Epidermal melanocyte (primary cell): Measurements from ENCODE around the gene OR2D2.
"Not testable (repeated sequence)": the region's sequence is repeated elsewhere in the genome, so short reads cannot be mapped to it uniquely, and the experiment has no call there.

Experiments
- DNase-seq: peaks from one replicate; pipeline ENCODE4 v3.0.0; 2011; ENCODE audit warnings: low spot score; ENCODE audit not compliant: insufficient read length

OR2D2 gene

DNA sequence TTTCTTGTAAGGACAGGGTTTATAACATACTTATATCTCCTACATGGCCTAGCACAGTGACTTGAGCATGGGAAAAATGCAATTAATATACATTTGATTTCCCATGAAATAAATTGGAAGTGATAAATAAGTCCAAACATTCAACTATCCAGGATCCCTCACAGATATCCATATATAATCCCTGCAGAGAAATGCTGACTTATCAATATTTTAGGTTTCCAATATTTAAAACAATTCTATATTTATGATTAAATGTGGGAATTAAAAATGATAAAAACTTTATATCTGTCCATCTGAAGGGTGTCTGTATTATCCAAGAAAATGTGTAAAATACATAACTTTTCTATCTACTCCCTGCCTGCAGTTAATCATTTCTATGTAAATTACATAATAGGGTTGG, 9.5 kb downstream of the OR2D2 start:
- DNase-seq = no peak

DNA sequence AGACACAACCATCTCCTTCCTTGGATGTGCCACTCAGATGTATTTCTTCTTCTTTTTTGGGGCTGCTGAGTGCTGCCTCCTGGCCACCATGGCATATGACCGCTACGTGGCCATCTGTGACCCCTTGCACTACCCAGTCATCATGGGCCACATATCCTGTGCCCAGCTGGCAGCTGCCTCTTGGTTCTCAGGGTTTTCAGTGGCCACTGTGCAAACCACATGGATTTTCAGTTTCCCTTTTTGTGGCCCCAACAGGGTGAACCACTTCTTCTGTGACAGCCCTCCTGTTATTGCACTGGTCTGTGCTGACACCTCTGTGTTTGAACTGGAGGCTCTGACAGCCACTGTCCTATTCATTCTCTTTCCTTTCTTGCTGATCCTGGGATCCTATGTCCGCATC, 15.4 kb downstream of the OR2D2 start:
- no peak for DNase-seq

DNA sequence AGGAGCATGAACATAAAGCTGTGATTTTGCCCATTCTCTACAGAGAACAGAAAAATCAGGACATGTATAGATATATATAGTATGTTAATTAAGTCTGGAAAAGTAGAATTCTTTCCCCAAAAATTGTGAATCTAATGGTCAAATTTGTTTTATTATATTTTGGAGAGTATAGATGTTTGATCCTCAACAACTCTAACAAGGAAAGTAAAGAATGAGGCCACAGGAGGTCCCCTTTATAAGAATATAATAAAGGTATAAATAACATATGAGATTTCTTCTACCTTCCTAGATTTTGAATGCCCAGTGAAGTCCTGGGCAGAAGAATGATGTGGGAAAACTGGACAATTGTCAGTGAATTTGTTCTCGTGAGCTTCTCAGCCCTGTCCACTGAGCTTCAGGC, 16.0 kb downstream of the OR2D2 start, which contains the start of gene OR10A4:
Gene OR10A4 (plus strand): TSS at position 301 of the 400 bp plus-strand sequence. CDS start 23 bp downstream, at position 324.
- no peak for DNase-seq

- no peak for DNase-seq
Observed at GRCh38 chr11:6875761-6876160, 16.5 kb downstream of the OR2D2 start.

GRCh38 chr11:6871278-6871677, 21.0 kb downstream of the OR2D2 start:
- DNase-seq = no peak

GRCh38 chr11:6864438-6864837, 27.9 kb downstream of the OR2D2 start:
- no peak for DNase-seq

DNA sequence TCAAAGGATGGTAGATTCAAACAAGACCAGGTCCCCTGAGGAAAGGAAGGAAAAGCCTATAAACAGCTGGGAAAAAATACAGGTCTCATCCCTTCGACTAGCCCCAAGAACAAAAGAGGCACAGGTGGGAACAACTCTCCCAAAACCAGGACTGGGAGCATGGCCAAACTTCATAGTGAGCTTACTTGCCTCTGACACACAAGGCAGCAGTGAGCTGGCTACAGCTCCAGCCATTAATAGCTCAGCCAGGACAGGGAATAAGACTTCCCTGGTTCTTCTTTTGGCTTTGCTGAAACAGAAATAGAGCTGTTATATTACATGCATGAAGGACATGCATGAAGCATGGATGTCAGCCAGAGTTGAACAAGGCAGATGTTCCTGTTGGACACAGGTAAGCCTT, 29.3 kb downstream of the OR2D2 start, which contains the start of gene OR10A2:
Gene OR10A2 (plus strand): TSS at position 97 of the 400 bp plus-strand sequence. CDS start 6,698 bp downstream, outside the sequence.
- DNase-seq = no peak

- DNase-seq = no peak
Observed at GRCh38 chr11:6856871-6857270, 35.4 kb downstream of the OR2D2 start.

DNA sequence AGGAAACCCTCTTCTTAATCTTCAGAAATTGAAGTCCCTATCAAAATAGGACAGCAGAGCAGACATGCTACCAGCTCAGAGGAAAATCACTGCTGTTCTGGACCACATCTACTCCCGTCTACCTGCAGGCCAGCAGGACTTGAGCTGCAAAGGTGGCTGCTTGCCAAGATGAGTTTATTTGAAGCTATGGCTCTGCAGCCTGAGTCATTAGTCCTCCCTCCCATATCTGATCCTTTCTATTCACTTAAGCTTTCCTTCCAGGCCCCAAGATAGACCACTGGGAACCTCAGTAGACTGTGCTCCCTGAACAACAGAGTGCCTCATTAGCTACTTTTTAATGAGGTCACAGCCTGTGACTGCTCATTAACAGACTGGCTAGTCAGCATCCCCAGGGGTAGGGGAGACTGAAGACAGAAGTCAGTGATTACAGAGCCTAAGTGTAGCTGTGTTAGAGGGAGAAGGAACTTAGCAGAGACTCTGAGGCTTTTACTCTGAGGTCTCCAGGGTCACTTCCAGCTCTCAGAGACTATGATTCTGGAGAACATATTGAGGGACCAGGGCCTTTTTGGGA, 36.2 kb downstream of the OR2D2 start:
- DNase-seq = no peak

DNA sequence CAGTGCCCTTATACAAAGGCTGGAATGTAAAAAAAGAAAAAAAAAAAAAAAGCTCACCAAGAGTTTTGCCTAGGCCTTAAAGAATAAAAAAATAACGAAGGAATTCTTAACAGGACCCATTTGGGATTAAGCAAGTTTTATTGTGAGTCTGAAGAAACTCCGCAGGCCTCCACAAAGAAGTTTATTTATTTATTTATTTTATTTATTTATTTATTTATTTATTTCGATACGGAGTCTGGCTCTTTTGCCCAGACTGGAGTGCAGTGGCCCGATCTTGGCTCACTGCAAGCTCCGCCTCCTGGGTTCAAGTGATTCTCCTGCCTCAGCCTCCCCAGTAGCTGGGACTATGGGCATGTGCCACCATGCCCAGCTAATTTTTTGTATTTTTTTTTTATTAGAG, 37.5 kb downstream of the OR2D2 start:
- not testable (repeated sequence) for DNase-seq

DNA sequence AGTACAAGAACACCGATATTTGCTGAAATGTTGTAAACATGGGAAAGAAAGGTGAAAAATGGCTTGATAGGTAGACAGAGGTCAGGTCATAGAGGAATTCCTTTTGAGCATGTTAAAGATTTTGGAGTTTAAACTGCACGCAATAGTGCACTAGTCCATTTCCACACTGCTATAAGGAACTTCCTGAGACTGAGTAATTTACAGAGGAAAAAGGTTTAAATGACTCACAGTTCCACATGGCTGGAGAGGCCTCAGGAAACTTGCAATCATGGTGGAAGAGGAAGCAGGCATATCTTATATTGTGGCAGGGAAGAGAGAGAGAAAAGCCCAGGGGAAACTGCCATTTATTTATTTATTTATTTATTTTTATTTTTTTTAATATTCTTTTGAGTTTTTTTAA, 41.8 kb downstream of the OR2D2 start:
- no peak for DNase-seq

- no peak for DNase-seq
Observed at GRCh38 chr11:6845383-6845782, 46.9 kb downstream of the OR2D2 start, which contains the start of gene OR10A5. Gene OR10A5 (plus strand): TSS chr11:6845683. CDS start chr11:6845683, 0 bp downstream.

DNA sequence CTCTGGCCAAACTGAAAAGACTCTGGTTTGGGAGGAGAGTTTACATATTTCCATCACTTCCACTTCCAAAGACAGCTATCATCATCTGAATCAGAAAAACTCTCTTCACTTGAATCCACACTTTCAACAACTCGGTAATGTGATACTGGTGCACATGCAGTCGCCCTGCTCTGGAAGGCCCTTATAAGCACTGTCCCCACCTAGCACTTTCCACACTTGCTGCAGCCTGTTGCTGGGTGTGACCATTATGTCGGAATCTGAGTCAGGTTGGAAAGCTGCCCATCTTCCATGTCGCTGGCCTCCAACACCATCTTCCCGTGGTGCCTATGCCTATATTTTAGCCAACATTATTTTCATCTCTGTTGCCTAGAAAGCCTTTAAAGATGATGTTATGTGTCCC, 47.9 kb downstream of the OR2D2 start:
- DNase-seq = no peak

- DNase-seq = no peak
Observed at GRCh38 chr11:6843670-6844069, 48.6 kb downstream of the OR2D2 start.

GRCh38 chr11:6841694-6842093, 50.6 kb downstream of the OR2D2 start:
- no peak for DNase-seq
